Transverse colon (tissue), 4 donors: ENCODE data around the gene FRMD3. TPM values are rescaled to one million over a fixed set of nuclear protein-coding genes. Genes with fewer than 3 reads are reported as not detected.

Source experiments
- DNase-seq: peaks from one replicate; pipeline ENCODE4 v3.0.0-alpha.2; 2019
- H3K27ac ChIP-seq, 4 donors: fragments of 200-600 bp; sonication (generic); 2 replicates each; pipeline ENCODE4 v1.5.1; 2016 to 2018; ENCODE audit warnings: inconsistent platforms in 4 of 4
- H3K27me3 ChIP-seq: fragments of 200-600 bp; sonication (generic); 2 replicates; pipeline ENCODE4 v1.5.1; 2017; ENCODE audit warnings: inconsistent platforms
- H3K36me3 ChIP-seq, 4 donors: fragments of 200-600 bp; sonication (generic); 2 replicates each; pipeline ENCODE4 v1.5.1; 2017 to 2019; ENCODE audit warnings: inconsistent platforms in 4 of 4
- H3K4me1 ChIP-seq, 4 donors: fragments of 200-600 bp; sonication (generic); 2 replicates each; pipeline ENCODE4 v1.5.1; 2017 to 2020; ENCODE audit warnings: inconsistent platforms in 4 of 4
- H3K4me3 ChIP-seq, 4 donors: fragments of 200-600 bp; sonication (generic); 1 replicate in 1 of 4; 2 replicates in 3 of 4; pipeline versions ENCODE4 v1.5.1 to v1.6.1; 2017 to 2019; ENCODE audit warnings: inconsistent platforms in 4 of 4
- H3K9me3 ChIP-seq, 2 donors: fragments of 200-600 bp; sonication (generic); 2 replicates each; pipeline ENCODE4 v1.5.1; 2017 to 2019; ENCODE audit warnings: inconsistent platforms in 2 of 2
- CTCF ChIP-seq, 5 experiments: fragments of 200-600 bp in 3 of 5; fragments of 450-650 bp in 2 of 5; sonication (generic) in 3 of 5; IDR thresholded peaks; 1 replicate in 2 of 5; 2 replicates in 3 of 5; pipeline ENCODE4 v1.5.1; 2016 to 2017; ENCODE audit warnings: antibody characterized with exemption in 5 of 5, inconsistent platforms in 3 of 5, mild to moderate bottlenecking in 2 of 5, moderate library complexity in 1 of 5
- EP300 ChIP-seq: sonication (generic); formaldehyde crosslinking; IDR thresholded peaks from one replicate; pipeline ENCODE4 v1.6.1; 2017; ENCODE audit warnings: antibody characterized with exemption, low read depth
- POLR2A ChIP-seq: fragments of 450-650 bp; IDR thresholded peaks from one replicate; pipeline ENCODE4 v1.6.1; 2016; ENCODE audit warnings: antibody characterized with exemption, mild to moderate bottlenecking, moderate library complexity
- POLR2AphosphoS5 ChIP-seq, 3 donors: sonication (generic); formaldehyde crosslinking; IDR thresholded peaks; one replicate each; pipeline ENCODE4 v1.6.1; 2016; ENCODE audit warnings: antibody characterized with exemption in 3 of 3
- WGBS, 2 donors: methylation state at CpG; one replicate each; pipeline ENCODE4 v1.1.5; 2018; ENCODE audit warnings: low coverage in 1 of 2; 5-methylcytosine and 5-hydroxymethylcytosine counted together
- in situ Hi-C, 4 donors: fragments of 200-750 bp; cut with MboI; loops; one replicate each; pipeline versions ENCODE4 v1.15.0 to v1.15.1; 2017; ENCODE audit warnings: low sequenced_read_pairs in 3 of 4, low pct_ligation_motif_present in 1 of 4, low pct_unique_long_range_greater_than_20kb in 1 of 4
- intact Hi-C: fragments of 100-400 bp; cut with DNase I; formaldehyde crosslinking; loops from one replicate; pipeline ENCODE4 v1.15.1; 2023; ENCODE audit warnings: low total_unique reads
- total RNA-seq, 4 donors: library from RNA; depleted of rRNA; stranded (reverse); fragments of >200 nt; gene quantifications; one replicate each; pipeline ENCODE4 v1.1.0, GENCODE V29; 2016

The FRMD3 gene
- total RNA-seq, 4 donors from 2014 or later, result 5.8 to 37.0 (median 18.1) TPM

DNA sequence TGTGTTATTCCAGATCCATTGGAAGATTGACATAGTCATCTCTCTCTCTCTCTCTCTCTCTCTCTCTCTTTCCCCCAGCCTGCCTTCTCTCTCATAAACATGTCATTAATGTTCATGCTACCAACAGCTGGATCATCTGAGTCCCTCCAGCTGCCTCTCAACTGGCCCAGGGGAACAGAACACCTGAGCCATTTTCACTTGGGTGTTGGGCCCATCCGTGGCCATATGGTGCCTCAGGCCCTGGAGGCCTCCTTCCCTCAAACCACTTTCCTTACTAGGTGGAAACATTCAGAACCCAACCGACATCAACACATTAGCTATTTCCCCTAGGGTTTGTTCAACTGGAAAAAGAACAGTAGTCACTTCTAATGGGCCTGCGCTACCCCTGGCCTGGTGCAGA, 196.2 kb downstream of the FRMD3 start:
- Histone ChIP-seq H3K36me3 (no peaks in the 10 kb centered on the region), H3K27me3 (no peaks in the 10 kb centered on the region), H3K9me3 (no peaks in the 10 kb centered on the region), H3K27ac (no peak overlapping the region), H3K4me1 (no peaks in the 10 kb centered on the region), H3K4me3 (no peak overlapping the region)
- TF ChIP-seq POLR2AphosphoS5 (IDR thresholded peaks at IDR 0.05) (no peak), CTCF (IDR thresholded peaks at IDR 0.05) (no peak), POLR2A (no peak), EP300 (no peak)
- WGBS, 2 donors, result 93 to 100% methylated on average over 1 to 3 of the region's 3 CpGs
- DNase-seq, result no peak
- intact Hi-C loops, result no loop called here
- in situ Hi-C loops, result loop anchor here in 1 of 4 donors (25.0 kb wide), 1 partner anchor 195 kb away; the partner anchor contains the start of gene FRMD3

DNA sequence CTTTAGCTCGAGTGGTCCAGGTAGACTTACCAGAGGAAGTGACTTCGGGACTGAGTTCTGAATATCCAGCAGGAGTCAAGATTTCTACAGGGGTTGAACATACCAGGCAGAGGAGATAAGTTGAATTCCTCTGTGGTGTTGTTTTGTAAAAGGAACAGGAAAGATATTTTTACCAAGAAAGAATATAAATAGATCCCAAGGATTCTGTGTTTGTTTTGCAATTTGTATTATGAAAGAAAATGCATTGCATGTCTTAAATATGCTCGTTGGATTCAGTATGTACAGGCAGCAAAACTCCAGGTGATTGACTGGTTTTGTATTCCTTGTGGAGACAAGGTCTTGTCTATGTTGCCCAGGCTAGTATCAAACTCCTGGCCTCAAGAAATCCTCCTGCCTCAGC, 197.8 kb downstream of the FRMD3 start:
- intact Hi-C loops, result no loop called here
- in situ Hi-C loops, result loop anchor here in 1 of 4 donors (25.0 kb wide), 1 partner anchor 197 kb away; the partner anchor contains the start of gene FRMD3
- TF ChIP-seq CTCF (IDR thresholded peaks at IDR 0.05) (no peak), POLR2A (no peak), POLR2AphosphoS5 (IDR thresholded peaks at IDR 0.05) (no peak), EP300 (no peak)
- H3K27ac ChIP-seq, result no peak overlapping the region
- DNase-seq, result no peak
- WGBS, 2 donors, result 63 to 78% methylated on average over 1 to 3 of the region's 3 CpGs
- no peaks in the 10 kb centered on the region for H3K4me1 ChIP-seq
- no peaks in the 10 kb centered on the region for H3K36me3 ChIP-seq
- H3K27me3 ChIP-seq, result no peaks in the 10 kb centered on the region
- H3K4me3 ChIP-seq, result no peak overlapping the region
- H3K9me3 ChIP-seq, result no peaks in the 10 kb centered on the region

DNA sequence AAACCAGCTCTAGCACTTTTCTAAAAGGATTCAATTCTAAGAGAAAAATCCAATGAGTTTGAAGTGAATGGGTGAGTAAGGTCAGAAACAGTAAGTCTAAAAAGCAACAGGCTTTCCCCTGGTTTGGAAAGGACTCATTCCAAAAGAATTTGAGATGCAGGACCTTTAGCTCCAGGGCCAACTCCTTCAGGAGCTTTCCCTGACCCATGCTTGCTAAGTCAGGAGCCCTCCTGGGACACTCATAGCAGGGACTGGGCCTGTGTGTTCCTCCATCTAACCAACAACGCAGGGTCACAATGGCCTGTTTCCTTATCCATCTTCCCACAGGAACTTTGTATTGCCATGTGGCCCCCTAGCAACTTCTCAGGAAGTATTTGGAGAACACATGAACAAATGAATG, 198.8 kb downstream of the FRMD3 start:
- Histone ChIP-seq H3K27me3 (no peaks in the 10 kb centered on the region), H3K4me3 (no peak overlapping the region), H3K36me3 (no peaks in the 10 kb centered on the region), H3K27ac (no peak overlapping the region), H3K9me3 (no peaks in the 10 kb centered on the region), H3K4me1 (no peaks in the 10 kb centered on the region)
- WGBS, 2 donors, result 85% methylated on average over 1 of the region's 1 CpG; no CpG with 5 or more reads in 1 of the 2 donors
- in situ Hi-C loops (loop anchor here (10.0 to 25.0 kb wide), 2 partner anchors 198 to 205 kb away; partner anchors contain the start of gene FRMD3 (in 1 of the 4)), intact Hi-C loops (loop anchor here (10.0 kb wide), 1 partner anchor 205 kb away; no protein-coding TSS in a partner anchor)
- TF ChIP-seq EP300 (no peak), CTCF (IDR thresholded peaks at IDR 0.05) (no peak), POLR2AphosphoS5 (IDR thresholded peaks at IDR 0.05) (no peak), POLR2A (no peak)
- no peak for DNase-seq

GRCh38 chr9:83336706-83337105, 201.5 kb downstream of the FRMD3 start:
- Histone ChIP-seq H3K36me3 (no peaks in the 10 kb centered on the region), H3K4me3 (no peak overlapping the region), H3K4me1 (no peaks in the 10 kb centered on the region), H3K9me3 (no peaks in the 10 kb centered on the region), H3K27ac (no peak overlapping the region), H3K27me3 (no peaks in the 10 kb centered on the region)
- DNase-seq, result no peak
- TF ChIP-seq POLR2AphosphoS5 (IDR thresholded peaks at IDR 0.05) (no peak), POLR2A (no peak), CTCF (IDR thresholded peaks at IDR 0.05) (no peak), EP300 (no peak)
- 20 to 26% methylated on average over 1 of the region's 1 CpG for WGBS, 2 donors
- intact Hi-C loops, result loop anchor here (10.0 kb wide), 1 partner anchor 208 kb away; no protein-coding TSS in a partner anchor
- in situ Hi-C loops, result loop anchor here (10.0 to 25.0 kb wide), 2 partner anchors 201 to 208 kb away; partner anchors contain the start of gene FRMD3 (in 1 of the 4)
